Stimulated activated CD4-positive, alpha-beta T cell treated with anti-CD3 and anti-CD28 coated beads, Interleukin-2, amount 100 ng/mL, for 24 hours (primary cell): Measurements from ENCODE around the gene CDC20.

ENCODE experiments used
- DNase-seq, 2 donors: peaks; one replicate each; pipeline ENCODE4 v3.0.0-alpha.2; 2020

CDC20 gene

DNA sequence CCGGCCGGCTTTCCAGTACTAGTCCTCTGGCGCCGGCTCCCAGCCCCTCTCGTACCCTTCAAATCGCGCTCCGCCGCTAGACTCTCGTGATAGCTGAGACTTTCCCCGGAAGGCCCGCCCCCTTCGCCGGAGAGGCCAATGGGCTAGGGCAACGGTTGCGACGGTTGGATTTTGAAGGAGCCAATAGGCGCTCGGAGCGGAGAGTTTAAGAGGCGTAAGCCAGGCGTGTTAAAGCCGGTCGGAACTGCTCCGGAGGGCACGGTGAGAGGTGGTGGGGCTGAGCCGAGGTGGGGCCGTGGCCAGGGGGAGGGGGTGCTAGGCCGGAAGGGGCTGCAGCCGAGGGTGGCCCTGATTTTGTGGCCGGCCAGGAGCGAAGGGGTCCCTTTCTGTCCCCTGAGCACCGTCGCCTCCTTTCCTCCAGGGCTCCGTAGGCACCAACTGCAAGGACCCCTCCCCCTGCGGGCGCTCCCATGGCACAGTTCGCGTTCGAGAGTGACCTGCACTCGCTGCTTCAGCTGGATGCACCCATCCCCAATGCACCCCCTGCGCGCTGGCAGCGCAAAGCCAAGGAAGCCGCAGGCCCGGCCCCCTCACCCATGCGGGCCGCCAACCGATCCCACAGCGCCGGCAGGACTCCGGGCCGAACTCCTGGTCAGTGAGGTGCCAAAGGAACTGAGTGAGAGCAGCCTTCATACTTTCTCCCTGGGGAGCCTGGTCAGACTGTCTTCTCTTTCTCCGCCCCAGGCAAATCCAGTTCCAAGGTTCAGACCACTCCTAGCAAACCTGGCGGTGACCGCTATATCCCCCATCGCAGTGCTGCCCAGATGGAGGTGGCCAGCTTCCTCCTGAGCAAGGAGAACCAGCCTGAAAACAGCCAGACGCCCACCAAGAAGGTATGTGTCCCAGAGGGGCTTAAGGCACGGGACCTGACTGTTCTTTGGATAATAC is at the start of gene CDC20:
Gene CDC20 (plus strand): TSS at position 236 of the 948 bp plus-strand sequence. CDS start 235 bp downstream, at position 471.
- DNase-seq = peak; percentile 99

DNA sequence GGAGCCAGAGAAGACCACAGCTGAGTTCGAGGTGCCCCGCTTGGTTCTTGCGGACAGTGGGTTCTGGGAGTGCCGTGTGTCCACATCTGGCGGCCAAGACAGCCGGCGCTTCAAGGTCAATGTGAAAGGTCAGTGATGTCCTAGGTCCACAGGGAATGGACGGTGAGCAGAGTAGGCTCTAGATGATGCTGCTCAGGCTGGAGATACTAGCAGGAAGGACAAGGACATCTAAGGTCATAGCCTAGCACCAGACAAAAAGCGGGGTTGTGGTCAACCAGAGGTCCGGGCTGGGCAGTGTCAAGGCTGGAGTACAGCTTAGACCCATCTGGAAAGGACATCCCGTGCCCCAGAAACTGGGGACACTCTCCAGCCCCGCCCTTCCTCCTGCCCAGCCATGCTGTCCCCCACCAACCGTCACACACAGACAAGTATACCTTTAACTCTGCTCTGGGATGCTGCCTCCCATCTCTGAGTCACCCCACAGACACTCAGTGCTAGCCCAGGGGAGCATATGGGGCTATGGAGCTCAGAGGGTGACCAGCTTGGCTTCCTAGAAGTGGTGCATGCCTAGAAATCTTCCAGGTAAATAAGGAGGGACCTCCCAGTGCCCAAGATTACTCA is 49.3 kb upstream of the CDC20 start:
- DNase-seq = no peak

DNA sequence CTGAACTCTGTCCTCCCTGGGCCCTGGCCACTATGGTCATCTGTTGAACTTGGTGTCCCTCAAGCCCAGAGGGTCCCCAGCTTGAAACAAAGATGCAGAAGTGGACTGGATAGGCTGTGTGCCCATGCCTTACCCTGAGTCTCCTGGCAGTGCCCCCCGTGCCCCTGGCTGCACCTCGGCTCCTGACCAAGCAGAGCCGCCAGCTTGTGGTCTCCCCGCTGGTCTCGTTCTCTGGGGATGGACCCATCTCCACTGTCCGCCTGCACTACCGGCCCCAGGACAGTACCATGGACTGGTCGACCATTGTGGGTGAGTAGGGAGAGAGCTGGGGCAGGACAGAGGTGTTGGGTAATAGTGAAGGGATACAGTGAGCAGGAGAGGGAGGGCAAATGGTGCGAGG is 47.3 kb upstream of the CDC20 start:
- no peak for DNase-seq

DNA sequence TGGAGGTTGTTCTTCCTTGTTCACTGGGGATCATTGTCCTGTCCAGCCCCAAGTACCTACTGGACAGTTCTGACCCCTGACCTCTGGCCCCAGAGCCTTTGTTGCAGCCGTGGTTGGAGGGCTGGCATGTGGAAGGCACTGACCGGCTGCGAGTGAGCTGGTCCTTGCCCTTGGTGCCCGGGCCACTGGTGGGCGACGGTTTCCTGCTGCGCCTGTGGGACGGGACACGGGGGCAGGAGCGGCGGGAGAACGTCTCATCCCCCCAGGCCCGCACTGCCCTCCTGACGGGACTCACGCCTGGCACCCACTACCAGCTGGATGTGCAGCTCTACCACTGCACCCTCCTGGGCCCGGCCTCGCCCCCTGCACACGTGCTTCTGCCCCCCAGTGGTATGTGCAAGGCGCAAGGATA is 46.6 kb upstream of the CDC20 start:
- no peak for DNase-seq

DNA sequence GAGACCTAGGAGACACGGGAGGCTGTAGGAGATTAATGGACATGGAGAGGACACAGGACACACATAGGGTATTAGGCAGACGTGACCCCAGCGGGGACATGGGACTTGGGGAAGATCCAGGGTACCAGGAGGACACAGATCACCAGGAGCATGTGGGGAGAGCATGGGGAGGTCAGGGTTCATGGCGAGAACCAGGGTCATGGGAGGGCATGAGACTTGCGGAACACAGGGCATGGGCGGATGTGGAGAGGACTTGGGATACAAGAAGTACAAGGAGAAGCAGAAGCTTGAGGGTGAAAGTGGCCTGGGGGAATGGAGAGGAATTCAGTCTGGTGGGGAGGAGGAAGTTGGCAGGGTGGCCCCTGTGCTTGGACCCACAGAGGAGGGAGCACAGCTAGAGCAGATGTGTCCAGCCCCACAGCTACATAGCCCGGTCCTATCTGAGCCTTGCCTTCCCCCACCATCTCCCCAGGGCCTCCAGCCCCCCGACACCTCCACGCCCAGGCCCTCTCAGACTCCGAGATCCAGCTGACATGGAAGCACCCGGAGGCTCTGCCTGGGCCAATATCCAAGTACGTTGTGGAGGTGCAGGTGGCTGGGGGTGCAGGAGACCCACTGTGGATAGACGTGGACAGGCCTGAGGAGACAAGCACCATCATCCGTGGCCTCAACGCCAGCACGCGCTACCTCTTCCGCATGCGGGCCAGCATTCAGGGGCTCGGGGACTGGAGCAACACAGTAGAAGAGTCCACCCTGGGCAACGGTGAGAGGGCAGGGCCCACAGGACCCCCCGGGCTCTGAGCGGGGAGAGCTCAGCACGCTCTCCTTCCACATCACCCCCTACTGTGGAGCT is 45.9 kb upstream of the CDC20 start:
- no peak for DNase-seq

DNA sequence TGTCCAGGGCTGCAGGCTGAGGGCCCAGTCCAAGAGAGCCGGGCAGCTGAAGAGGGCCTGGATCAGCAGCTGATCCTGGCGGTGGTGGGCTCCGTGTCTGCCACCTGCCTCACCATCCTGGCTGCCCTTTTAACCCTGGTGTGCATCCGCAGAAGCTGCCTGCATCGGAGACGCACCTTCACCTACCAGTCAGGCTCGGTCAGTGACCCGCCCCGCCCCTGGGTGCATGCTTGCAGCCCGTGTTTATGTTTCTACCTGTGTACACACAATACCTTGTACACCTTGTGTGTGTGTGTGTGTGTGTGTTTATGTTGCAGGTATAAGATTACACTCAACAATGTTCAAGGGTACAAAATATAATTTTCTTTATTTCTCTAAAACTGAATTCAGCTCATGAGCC is 45.0 kb upstream of the CDC20 start:
- DNase-seq = no peak

DNA sequence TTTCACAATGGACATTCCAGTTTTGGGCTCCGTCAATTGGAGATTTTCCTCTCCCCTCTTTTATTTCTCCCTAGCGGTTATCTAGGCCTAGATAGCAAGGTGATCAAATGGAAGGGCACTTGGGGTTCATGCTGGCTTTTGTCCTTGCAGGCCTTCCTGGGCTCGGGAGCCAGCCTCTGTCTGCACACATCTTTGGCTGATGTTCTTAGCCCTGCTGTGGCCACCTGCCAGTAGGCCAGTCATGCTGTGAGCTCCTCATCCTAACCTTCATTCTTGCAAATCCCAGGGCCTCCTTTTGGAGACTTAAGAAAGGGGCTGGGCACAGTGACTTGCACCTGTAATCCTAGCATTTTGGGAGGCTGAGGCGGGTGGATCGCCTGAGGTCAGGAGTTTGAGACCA is 44.5 kb upstream of the CDC20 start:
- DNase-seq = no peak

DNA sequence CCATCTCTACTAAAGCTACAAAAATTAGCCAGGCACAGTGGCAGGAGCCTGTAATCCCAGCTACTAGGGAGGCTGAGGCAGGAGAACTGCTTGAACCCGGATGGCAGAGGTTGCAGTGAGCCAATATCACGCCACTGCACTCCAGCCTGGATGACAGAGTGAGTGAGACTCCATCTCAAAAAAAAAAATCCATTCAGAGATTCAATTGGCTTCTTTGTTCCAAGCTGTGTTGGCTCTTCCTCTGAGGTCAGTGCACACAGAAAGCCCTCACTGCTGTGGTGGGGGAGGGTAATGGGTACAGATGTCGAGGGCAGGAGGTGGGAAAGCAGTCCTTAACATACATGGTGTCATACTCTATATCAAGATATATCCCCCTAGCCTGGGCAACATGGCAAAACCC is 43.3 kb upstream of the CDC20 start:
- no peak for DNase-seq

DNA sequence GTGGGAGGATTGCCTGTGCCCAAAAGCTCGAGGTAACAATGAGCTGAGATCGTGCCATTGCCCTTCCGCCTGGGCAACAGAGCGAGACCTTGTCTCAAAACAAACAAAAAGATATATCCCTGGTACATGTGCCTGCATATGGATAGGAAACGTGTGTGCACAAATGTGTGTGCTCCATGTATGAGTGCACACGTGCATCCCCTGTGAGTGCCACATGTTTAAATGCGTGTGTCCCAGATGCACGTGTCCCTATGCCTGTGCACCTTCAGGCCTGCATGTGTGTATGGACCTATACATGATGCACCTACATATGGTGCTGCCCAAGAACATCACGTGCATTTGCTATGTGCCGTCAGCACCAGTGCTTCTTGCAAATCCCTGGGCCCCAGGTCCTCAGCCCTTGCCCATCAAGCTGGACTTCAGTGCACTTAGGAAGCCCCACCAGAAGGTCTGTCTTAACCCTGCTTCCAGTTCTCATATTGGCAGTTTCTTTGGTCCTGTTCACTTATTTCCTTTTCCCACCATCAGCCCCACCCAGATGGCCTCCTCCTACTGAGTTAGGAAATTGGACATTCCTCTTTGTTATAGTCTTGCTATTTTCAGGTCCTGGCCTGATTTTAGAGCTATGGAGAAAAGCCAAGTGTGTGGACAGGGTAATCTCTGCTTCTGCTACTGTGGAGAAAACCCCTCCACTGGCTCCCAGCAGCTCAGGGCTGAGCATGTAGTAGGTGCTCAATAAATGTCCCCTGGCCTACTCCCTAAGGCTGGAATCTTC is 42.6 kb upstream of the CDC20 start:
- DNase-seq = no peak

DNA sequence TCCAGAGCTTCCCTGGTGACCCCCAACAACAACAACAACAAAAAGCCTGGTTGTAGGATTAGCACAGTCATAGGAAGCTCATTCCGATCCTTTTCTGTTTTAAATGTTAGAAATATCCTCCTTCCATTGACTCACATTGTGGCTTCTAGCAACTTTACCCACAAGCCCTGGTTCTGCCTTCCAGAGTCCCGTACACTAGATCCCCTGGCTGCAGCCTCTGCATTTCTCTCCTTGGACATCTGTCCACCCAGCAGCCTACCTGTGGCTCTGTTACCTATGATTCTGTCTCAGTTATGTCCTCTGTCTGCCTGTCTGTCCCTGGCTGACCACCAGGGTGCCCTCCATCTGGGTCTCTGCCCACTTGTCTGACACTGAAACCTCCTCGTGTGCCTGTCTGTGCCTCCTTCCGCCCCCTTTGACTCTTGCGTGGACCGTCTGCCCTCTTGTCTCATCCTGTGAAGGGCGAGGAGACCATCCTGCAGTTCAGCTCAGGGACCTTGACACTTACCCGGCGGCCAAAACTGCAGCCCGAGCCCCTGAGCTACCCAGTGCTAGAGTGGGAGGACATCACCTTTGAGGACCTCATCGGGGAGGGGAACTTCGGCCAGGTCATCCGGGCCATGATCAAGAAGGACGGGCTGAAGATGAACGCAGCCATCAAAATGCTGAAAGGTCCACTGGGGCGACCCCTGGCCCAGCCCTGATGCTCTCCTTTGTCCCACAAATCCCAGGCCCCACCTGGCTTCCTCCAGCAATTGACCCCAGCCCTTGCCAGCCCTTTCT is 41.9 kb upstream of the CDC20 start:
- no peak for DNase-seq

DNA sequence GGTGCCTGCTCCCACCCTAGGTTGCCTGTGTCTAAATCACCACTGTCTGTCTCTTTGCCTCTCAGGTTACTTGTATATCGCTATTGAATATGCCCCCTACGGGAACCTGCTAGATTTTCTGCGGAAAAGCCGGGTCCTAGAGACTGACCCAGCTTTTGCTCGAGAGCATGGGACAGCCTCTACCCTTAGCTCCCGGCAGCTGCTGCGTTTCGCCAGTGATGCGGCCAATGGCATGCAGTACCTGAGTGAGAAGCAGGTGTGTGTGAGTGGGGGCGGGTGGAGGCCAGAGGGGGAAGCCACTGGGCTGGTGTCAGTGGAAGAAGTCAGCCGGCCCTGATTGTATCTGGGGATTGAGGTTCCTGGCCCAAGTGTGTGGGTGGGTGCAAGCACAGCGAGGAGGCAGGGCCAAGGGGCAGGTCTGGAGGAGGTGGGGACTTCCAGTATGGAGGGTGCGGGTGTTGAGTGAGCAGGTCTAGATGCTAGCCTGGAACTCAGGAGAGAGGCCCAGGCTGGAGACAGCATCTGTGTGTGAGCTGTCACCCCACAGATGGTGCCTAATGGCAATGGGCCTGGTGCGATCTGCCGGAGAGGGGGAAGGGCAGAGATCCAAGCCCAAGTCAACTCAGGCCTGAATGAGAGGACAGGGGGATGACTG is 40.8 kb upstream of the CDC20 start:
- no peak for DNase-seq

DNA sequence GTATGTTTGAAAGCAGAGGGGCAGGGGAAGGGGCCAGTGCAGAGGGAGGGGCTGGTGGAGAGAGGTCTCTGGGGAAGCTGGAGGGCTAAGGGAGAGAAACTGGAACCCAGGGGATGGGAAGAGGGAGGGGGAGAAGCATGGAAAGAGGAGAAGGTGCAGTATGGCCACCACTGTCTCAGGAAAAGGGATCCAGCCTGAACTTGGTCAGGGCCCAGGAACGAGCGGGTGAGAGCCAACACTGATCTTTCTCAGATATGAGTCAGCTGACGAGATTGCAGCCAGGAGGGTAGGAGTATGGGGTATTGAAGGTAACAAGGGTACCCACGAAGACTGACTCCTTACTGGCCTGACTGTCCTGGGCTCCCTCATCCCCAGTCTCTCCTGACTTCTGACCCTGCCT is 40.0 kb upstream of the CDC20 start:
- no peak for DNase-seq

DNA sequence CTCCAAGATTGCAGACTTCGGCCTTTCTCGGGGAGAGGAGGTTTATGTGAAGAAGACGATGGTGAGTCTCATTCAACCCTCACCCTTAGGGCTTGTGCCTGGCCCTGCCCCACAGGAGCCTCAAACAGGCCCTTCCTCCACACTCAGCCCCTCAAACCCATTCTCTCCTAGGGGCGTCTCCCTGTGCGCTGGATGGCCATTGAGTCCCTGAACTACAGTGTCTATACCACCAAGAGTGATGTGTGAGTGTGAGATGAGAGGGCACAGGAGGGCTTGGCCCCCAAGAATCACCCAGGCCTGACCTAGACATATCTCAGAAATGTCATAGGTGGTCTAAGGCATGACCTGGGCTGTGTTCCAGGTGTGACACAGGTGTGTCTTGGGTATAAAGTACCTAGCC is 39.5 kb upstream of the CDC20 start:
- no peak for DNase-seq

DNA sequence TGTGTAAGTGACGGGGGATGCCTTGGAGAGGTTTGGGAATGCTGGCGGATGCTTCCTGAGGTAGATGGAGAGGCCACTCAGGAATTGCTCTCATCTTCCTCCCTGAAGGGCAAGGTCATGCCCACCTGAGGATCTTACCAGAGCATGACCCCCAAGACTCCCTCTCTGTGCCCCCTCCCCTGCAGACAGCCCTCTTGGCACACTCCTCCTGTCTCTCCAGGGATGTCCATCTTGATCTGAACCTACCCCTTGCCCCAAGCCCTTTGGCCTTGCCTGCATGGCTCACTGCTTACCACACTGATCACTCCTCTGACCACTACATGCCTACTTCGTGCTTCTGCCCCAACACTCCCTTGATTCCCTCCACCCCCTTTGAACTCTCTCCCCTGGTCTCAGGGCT is 39.0 kb upstream of the CDC20 start:
- DNase-seq = no peak

DNA sequence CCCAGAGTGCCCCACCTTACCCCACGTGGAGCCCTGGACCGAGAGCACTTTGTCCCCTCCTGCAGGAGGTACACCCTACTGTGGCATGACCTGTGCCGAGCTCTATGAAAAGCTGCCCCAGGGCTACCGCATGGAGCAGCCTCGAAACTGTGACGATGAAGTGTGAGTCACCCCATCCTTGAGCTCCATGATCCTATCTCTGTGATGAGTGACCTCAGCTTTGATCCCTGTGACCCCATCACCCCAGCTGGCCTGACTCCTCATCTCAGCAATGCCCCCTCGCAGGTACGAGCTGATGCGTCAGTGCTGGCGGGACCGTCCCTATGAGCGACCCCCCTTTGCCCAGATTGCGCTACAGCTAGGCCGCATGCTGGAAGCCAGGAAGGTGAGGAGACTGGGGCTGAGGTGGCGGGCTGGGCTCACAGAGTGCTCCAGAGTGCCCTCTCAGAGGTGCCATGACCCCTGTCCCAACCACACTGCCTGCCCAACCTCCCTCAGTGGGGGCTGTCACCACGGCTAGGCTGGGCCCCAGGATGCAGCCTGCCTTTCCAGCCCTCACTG is 37.4 kb upstream of the CDC20 start:
- no peak for DNase-seq

DNA sequence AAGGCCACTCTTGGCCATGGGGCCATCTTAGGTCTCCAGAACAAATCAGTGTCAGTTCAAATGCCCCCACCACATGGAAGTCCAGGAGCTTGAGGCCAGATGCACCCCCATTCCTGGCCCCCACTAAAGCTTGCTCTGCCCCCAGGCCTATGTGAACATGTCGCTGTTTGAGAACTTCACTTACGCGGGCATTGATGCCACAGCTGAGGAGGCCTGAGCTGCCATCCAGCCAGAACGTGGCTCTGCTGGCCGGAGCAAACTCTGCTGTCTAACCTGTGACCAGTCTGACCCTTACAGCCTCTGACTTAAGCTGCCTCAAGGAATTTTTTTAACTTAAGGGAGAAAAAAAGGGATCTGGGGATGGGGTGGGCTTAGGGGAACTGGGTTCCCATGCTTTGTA is 36.3 kb upstream of the CDC20 start:
- DNase-seq = no peak

DNA sequence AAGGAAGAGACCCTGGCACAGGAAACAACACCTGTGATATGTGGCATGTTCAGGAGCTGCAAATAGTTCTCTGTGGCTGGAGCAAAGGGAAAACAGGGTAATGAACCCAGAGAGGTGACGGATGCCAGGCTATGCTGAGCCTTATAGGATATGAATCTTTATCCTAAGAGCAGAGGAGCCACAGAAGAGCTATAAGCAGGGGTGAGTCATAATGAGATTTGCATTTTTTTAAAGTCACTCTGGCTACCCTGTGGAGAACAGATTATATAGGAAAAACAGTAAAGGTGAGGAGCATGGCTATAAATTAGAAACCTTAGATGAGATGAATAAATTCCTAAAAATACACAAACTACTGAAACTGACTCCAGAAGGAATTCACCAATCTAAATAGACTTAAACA is 34.0 kb upstream of the CDC20 start:
- DNase-seq = no peak

DNA sequence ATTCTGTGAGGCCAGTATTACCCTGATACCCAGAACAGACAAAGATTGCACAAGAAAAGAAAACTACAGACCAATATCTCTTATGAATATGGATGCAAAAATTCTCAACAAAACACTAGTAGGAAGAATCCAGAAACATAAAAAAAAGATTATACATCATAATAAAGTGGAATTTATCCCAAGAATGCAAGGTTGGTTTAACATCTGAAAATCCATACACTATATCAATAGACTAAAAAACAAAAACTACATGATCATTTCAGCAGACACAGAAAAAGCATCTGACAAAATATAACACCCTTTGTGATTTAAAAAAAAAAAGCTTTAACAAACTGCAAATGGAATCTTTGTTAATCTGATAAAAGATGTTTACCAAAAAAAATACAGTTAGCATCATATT is 33.4 kb upstream of the CDC20 start:
- no peak for DNase-seq

DNA sequence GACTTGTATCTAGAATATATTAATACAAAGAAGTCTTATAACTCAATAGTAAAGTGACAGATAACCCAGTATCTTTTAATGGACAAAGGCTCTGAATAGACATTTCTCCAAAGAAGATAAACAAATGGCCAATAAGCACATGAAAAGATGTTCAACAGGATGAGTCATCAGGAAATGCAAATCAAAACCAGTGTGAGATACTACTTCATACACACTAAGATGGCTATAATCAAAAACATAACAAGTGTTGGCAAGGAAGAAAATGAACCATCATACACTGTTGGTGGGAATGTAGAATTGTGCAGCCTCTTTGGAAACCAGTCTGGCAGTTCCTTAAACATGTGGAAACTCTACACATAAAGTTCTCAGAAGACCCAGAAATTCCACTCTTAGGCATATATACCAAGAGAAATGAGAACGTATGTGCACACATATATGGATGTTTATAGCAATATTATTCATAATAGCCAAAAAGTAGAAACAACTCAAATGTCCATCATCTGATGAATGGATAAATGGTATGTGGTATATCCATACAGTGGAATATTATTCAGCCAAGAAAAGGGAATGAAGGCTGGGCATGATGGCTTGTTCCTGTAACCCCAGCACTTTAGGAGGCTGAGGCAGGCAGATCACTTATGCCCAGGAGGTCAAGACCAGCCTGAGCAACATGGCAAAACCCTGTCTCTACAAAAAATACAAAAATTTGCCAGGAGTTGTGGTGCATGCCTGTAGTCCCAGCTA is 31.1 kb upstream of the CDC20 start:
- DNase-seq = no peak
